ENCODE results near the gene ENDOG. TPM values are rescaled to one million over a fixed set of nuclear protein-coding genes. Genes with fewer than 3 reads are reported as not detected.

ENDOG gene
- total RNA-seq = 10 to 100 TPM in 1 of 3 donors, 1 to 10 TPM in 2; 6.7 to 12.5 (median 8.3) TPM
- 9.2 TPM for total RNA-seq (2013)

DNA sequence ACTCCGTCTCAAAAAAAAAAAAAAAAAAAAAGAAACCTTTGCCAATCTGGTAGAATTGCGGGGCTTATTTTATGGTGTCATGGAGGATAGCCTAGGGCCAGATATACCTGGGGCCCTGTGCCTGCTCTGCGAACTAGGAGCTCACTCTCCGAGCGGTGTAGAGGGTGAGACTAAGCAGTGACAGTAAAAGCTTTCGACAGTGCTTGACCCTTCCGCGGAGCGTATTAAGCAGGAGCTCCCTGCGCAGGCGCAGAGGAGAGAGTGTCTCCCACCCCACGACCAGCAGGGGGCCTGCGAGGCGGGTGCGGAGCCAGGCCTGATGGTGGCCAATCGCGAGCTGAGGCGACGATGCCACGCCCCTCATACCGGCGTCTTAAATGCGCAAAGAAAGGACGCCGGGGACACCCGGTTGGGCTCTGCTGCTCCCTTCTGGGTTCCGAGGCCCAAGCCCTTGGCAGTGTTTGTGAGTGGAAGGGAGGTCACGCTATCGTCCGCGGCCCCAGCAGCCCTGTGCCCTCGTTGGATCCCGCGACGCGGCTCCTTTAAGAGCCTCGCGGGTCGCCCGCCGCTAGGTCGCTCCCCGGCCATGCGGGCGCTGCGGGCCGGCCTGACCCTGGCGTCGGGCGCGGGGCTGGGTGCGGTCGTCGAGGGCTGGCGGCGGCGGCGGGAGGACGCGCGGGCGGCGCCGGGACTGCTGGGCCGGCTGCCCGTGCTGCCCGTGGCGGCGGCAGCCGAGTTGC, at the start of gene ENDOG:
TSS of gene ENDOG (plus strand) at position 402 of the 740 bp plus-strand sequence. CDS start at position 587, 185 bp downstream.
- Mint-ChIP-seq H3K27me3 (ENCODE audit: low read depth in 2 of 2) (no peaks in the 10 kb centered on the region), H3K4me1 (peaks cover 18 to 25% of the 10 kb centered on the region in 2 donors), H3K4me3 (peak within 1 kb of the TSS; percentile 87), H3K27ac (peak within 1 kb of the TSS; percentile 59 to 79), H3K9me3 (no peaks in the 10 kb centered on the region), H3K36me3 (no peaks in the 10 kb centered on the region)
- peak; percentile 98 to 99 for DNase-seq
- TF ChIP-seq, protein P1, sequence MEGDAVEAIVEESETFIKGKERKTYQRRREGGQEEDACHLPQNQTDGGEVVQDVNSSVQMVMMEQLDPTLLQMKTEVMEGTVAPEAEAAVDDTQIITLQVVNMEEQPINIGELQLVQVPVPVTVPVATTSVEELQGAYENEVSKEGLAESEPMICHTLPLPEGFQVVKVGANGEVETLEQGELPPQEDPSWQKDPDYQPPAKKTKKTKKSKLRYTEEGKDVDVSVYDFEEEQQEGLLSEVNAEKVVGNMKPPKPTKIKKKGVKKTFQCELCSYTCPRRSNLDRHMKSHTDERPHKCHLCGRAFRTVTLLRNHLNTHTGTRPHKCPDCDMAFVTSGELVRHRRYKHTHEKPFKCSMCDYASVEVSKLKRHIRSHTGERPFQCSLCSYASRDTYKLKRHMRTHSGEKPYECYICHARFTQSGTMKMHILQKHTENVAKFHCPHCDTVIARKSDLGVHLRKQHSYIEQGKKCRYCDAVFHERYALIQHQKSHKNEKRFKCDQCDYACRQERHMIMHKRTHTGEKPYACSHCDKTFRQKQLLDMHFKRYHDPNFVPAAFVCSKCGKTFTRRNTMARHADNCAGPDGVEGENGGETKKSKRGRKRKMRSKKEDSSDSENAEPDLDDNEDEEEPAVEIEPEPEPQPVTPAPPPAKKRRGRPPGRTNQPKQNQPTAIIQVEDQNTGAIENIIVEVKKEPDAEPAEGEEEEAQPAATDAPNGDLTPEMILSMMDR (IDR thresholded peaks at IDR 0.05) = peak; percentile 98
- Histone ChIP-seq H3K9me3 (ENCODE audit: control insufficient read depth, insufficient read depth, low read length) (no peaks in the 10 kb centered on the region), H3K4me1 (ENCODE audit: control insufficient read depth, insufficient read depth, low read length) (peaks cover 19% of the 10 kb centered on the region), H3K27me3 (ENCODE audit: control insufficient read depth, insufficient read depth, low read length) (no peaks in the 10 kb centered on the region), H3K27ac (ENCODE audit: low read length) (peak within 1 kb of the TSS; percentile 64), H3K4me3 (ENCODE audit: low read length) (peak within 1 kb of the TSS; percentile 69), H3K36me3 (ENCODE audit: control insufficient read depth, insufficient read depth, low read length) (peaks cover 11% of the 10 kb centered on the region)
- peak; percentile 95 to 98 (median 97) for ATAC-seq
- intact Hi-C loops (cut with micrococcal nuclease) = loop anchor here (2.0 kb wide), 1 partner anchor 93 kb away; the partner anchor contains the start of gene ZDHHC12
- whole genome bisulfite sequencing (ENCODE audit: insufficient coverage) = under 1% methylated on average over 70 of the region's 70 CpGs

DNA sequence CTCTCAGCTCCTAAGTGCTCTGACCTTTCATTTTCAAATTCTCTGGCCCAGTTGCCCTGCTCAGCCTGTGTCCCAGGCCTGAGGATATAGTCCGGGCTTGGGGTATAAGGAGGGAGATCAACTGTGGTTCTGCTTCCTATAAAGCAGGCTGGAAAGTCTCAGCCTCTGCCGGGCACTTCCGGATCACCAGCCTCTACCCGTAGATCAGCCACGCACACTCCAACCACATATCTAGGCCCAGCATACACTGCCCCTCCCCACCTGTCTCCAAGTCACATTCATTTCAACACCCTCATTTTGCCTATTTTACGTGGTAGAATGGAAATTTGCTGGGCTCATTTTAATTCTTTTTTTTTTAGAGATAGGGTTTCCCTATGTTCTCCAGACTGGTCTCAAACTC, 49.7 kb upstream of the ENDOG start:
- WGBS (ENCODE audit: insufficient coverage) = 88% methylated on average over 5 of the region's 6 CpGs
- no peak overlapping the region for H3K27ac ChIP-seq (ENCODE audit: low read length)

DNA sequence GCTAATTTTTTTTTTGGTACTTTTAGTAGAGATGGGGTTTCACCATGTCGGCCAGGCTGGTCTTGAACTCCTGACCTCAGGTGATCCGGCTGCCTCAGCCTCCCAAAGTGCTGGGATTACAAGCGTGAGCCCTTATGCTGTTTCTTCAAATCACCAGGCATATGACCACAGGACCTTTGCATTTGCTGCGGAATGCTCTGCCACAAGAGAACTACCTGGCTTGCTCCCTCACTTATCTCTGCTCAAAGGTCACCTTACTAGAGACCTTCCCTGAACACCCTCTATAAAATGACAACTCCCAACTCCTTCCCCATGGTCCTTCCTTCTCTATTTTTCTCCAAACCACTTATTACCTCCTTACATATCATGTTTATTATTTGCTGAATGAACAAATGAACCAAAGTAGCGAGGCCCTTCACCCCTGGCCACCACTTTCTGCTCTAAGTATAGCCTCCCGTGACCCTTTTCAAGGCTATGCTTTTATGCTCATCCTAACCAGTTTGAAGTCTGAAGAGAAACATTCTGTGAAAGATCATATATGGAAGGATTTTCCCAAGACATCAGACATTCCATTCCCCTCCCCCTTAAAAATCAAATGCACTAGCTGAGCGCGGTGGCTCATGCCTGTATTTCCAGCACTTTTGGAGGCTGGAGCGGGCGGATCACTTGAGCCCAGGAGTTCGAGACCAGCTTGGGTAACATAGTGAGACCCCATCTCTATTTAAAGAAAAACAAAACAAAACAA, 47.8 kb upstream of the ENDOG start:
- H3K36me3 Mint-ChIP-seq = no peaks in the 10 kb centered on the region
- H3K9me3 Mint-ChIP-seq = peaks cover 0 to 5% of the 10 kb centered on the region in 2 donors
- Histone ChIP-seq H3K4me3 (ENCODE audit: low read length) (peak overlapping the region; percentile 99), H3K36me3 (ENCODE audit: control insufficient read depth, insufficient read depth, low read length) (no peaks in the 10 kb centered on the region), H3K4me1 (ENCODE audit: control insufficient read depth, insufficient read depth, low read length) (peaks cover 25% of the 10 kb centered on the region), H3K27me3 (ENCODE audit: control insufficient read depth, insufficient read depth, low read length) (no peaks in the 10 kb centered on the region), H3K9me3 (ENCODE audit: control insufficient read depth, insufficient read depth, low read length) (no peaks in the 10 kb centered on the region), H3K27ac (ENCODE audit: low read length) (peak overlapping the region; percentile 95)
- peak overlapping the region; percentile 97 for H3K4me3 Mint-ChIP-seq
- peaks cover 28 to 38% of the 10 kb centered on the region in 2 donors for H3K4me1 Mint-ChIP-seq
- DNase-seq = no peak
- no peak for ATAC-seq
- TF ChIP-seq, protein P1 (IDR thresholded peaks at IDR 0.05) = no peak
- intact Hi-C loops (cut with micrococcal nuclease) = loop anchor here (1.0 to 5.0 kb wide), 2 partner anchors 17 to 48 kb away; partner anchors contain the start of genes TBC1D13 and ZDHHC12
- peaks cover 0 to 5% of the 10 kb centered on the region in 2 donors for H3K27me3 Mint-ChIP-seq (ENCODE audit: low read depth in 2 of 2)
- WGBS (ENCODE audit: insufficient coverage) = 87% methylated on average over 11 of the region's 11 CpGs
- peak overlapping the region; percentile 92 to 99 for H3K27ac Mint-ChIP-seq

More for the DNA sequence above, 49.7 kb upstream of the ENDOG start:
- Mint-ChIP-seq H3K36me3 (no peaks in the 10 kb centered on the region), H3K4me3 (no peak overlapping the region), H3K9me3 (no peaks in the 10 kb centered on the region), H3K4me1 (peaks cover 28 to 55% of the 10 kb centered on the region in 2 donors), H3K27me3 (ENCODE audit: low read depth in 2 of 2) (no peaks in the 10 kb centered on the region), H3K27ac (peak overlapping the region; percentile 92 to 99)
- no peaks in the 10 kb centered on the region for H3K9me3 ChIP-seq (ENCODE audit: control insufficient read depth, insufficient read depth, low read length)
- no peak overlapping the region for H3K4me3 ChIP-seq (ENCODE audit: low read length)
- H3K27me3 ChIP-seq (ENCODE audit: control insufficient read depth, insufficient read depth, low read length) = no peaks in the 10 kb centered on the region
- ATAC-seq (no peak), DNase-seq (peak in 1 of 2 donors; percentile 2)
- TF ChIP-seq, protein P1 (IDR thresholded peaks at IDR 0.05) = no peak
- intact Hi-C loops (cut with micrococcal nuclease) = no loop called here
- H3K4me1 ChIP-seq (ENCODE audit: control insufficient read depth, insufficient read depth, low read length) = peaks cover 25% of the 10 kb centered on the region
- no peaks in the 10 kb centered on the region for H3K36me3 ChIP-seq (ENCODE audit: control insufficient read depth, insufficient read depth, low read length)
